Naive thymus-derived CD4-positive, alpha-beta T cell (primary cell): ENCODE results near the gene GNAS-AS1. TPM values are rescaled to one million over a fixed set of nuclear protein-coding genes. Genes with fewer than 3 reads are reported as not detected.
"Not testable (repeated sequence)": the region's sequence is repeated elsewhere in the genome, so short reads cannot be mapped to it uniquely, and the experiment has no call there.

Experiments used
- ATAC-seq: fragments of 150-1000 bp; cut with Tn5 transposase; 2 replicates; pipeline ENCODE4 v1.10.0; 2021; ENCODE audit warnings: mild to moderate bottlenecking, moderate library complexity
- CTCF ChIA-PET: fragments of 350-600 bp; sonication (Branson Sonifier 250); formaldehyde crosslinking; loops from one replicate; lab custom pipeline; 2021; ENCODE audit warnings: antibody characterized with exemption; lab: Charles Lee
- POLR2A ChIA-PET: fragments of 350-600 bp; sonication (Branson Sonifier 250); formaldehyde crosslinking; loops from one replicate; lab custom pipeline; 2021; ENCODE audit warnings: antibody characterized with exemption, inconsistent platforms; lab: Charles Lee
- DNase-seq, 9 donors: peaks; one replicate each; pipeline versions ENCODE4 v3.0.0 to v3.0.0-alpha.2; 2020 to 2022; ENCODE audit warnings: mixed read lengths in 1 of 9
- H3K27ac ChIP-seq: one replicate; pipeline ENCODE4 v1.7.0; 2013; ENCODE audit warnings: mild to moderate bottlenecking, low read depth, low read length, moderate library complexity
- H3K27me3 ChIP-seq, 2 donors: one replicate each; pipeline ENCODE4 v1.7.0; 2013; ENCODE audit warnings: low read length in 2 of 2, mild to moderate bottlenecking in 2 of 2, moderate library complexity in 2 of 2; ENCODE audit not compliant: control insufficient read depth in 2 of 2, insufficient read depth in 2 of 2
- H3K36me3 ChIP-seq, 3 experiments: 1 replicate in 2 of 3; 2 replicates in 1 of 3; pipeline ENCODE4 v1.7.0; 2013; ENCODE audit warnings: low read length in 3 of 3, mild to moderate bottlenecking in 3 of 3, moderate library complexity in 1 of 3; ENCODE audit not compliant: insufficient read depth in 3 of 3, control insufficient read depth in 2 of 3
- H3K4me1 ChIP-seq, 2 donors: one replicate each; pipeline ENCODE4 v1.7.0; 2013; ENCODE audit warnings: low read length in 2 of 2, mild to moderate bottlenecking in 2 of 2, moderate library complexity in 1 of 2; ENCODE audit not compliant: control insufficient read depth in 2 of 2, insufficient read depth in 2 of 2
- H3K4me3 ChIP-seq: 2 replicates; pipeline ENCODE4 v1.7.0; 2013; ENCODE audit warnings: mild to moderate bottlenecking, low read length
- H3K9me3 ChIP-seq, 3 experiments: 1 replicate in 2 of 3; 2 replicates in 1 of 3; pipeline ENCODE4 v1.7.0; 2013; ENCODE audit warnings: low read length in 3 of 3; ENCODE audit not compliant: control insufficient read depth in 2 of 3
- H3K27ac Mint-ChIP-seq, 9 donors: one replicate each; pipeline ENCODE4 v1.8.0; 2020 to 2022; ENCODE audit warnings: mixed read lengths in 9 of 9, mild to moderate bottlenecking in 8 of 9, moderate library complexity in 5 of 9, inconsistent platforms in 2 of 9
- H3K27me3 Mint-ChIP-seq, 5 donors: one replicate each; pipeline ENCODE4 v1.8.0; 2021 to 2022; ENCODE audit warnings: mixed read lengths in 5 of 5, mild to moderate bottlenecking in 1 of 5
- H3K36me3 Mint-ChIP-seq, 5 donors: one replicate each; pipeline ENCODE4 v1.8.0; 2020 to 2022; ENCODE audit warnings: mixed read lengths in 5 of 5, mild to moderate bottlenecking in 3 of 5, inconsistent platforms in 1 of 5
- H3K4me1 Mint-ChIP-seq, 7 donors: one replicate each; pipeline ENCODE4 v1.8.0; 2020 to 2022; ENCODE audit warnings: mixed read lengths in 7 of 7, mild to moderate bottlenecking in 3 of 7, inconsistent platforms in 1 of 7
- H3K4me3 Mint-ChIP-seq, 10 donors: one replicate each; pipeline ENCODE4 v1.8.0; 2020 to 2022; ENCODE audit warnings: mild to moderate bottlenecking in 10 of 10, mixed read lengths in 10 of 10, moderate library complexity in 6 of 10, inconsistent platforms in 2 of 10
- H3K9me3 Mint-ChIP-seq, 11 donors: one replicate each; pipeline ENCODE4 v1.8.0; 2020 to 2022; ENCODE audit warnings: mixed read lengths in 11 of 11, mild to moderate bottlenecking in 4 of 11, inconsistent platforms in 1 of 11, moderate library complexity in 1 of 11
- intact Hi-C, 2 donors: fragments of 100-400 bp; cut with micrococcal nuclease; formaldehyde crosslinking; loops; one replicate each; pipeline ENCODE4 v1.15.1; 2023
- polyA plus RNA-seq, 2 donors: library from polyadenylated mRNA; unstranded; fragments of 300-500 nt; fragmentation: Illumina TruSeq; gene quantifications; one replicate each; pipeline ENCODE4 v1.2.3, GENCODE V29; 2021
- total RNA-seq, 6 experiments: library from RNA in 5 of 6; stranded (reverse) in 5 of 6; gene quantifications; 1 replicate in 5 of 6; 2 replicates in 1 of 6; pipeline ENCODE4 v1.2.3 and lab custom pipeline; 2021 to 2026

GNAS-AS1 gene
- total and polyA plus RNA-seq, 7 experiments from 2014 or later: 0.13 to 2.0 (median 1.5) TPM; not detected in 2

DNA sequence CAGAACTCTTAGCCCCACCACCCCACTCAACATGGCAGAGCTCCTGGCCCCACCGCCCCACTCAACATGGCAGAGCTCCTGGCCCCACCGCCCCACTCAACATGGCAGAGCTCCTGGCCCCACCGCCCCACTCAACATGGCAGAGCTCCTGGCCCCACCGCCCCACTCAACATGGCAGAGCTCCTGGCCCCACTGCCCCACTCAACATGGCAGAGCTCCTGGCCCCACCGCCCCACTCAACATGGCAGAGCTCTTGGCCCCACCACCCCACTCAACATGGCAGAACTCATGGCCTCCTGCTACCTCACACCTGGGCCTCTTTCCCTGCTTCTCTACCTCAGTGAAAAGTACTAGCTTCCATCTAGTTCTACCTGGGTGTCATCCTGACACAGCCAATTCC is 21.9 kb downstream of the GNAS-AS1 start:
- H3K4me3 ChIP-seq, H3K27ac ChIP-seq, H3K4me1 ChIP-seq, intact Hi-C loops, H3K4me1 Mint-ChIP-seq, CTCF ChIA-PET, H3K27ac Mint-ChIP-seq, ATAC-seq, H3K27me3 ChIP-seq, DNase-seq, H3K36me3 Mint-ChIP-seq, H3K36me3 ChIP-seq, H3K9me3 ChIP-seq, H3K4me3 Mint-ChIP-seq, POLR2A ChIA-PET, H3K9me3 Mint-ChIP-seq: not testable (repeated sequence)
- H3K27me3 Mint-ChIP-seq: peaks cover 0 to 25% (median 9%) of the 10 kb centered on the region in 5 donors

DNA sequence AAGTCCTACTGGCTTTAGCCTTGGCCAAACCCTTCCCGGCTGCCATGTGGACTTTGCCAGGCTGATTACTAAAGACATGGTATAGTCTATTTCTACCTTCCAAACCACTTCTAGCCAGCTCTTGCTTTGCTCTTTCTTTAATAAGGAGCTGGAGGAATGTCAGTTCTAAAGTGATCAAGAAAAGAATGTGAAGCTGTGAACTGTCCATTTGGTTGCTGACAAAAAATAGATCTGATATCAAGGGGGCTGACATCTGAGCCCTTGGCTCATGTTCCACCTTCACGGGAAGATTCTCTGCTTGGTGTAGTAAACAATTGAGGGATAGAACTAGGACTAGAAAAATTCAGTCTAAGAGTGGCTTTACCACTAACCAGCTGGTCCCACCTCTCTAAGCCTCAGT is 22.6 kb downstream of the GNAS-AS1 start:
- Mint-ChIP-seq H3K9me3 (peaks cover 0 to 3% (median 0%) of the 10 kb centered on the region in 11 donors), H3K4me1 (peaks cover 0 to 4% (median 0%) of the 10 kb centered on the region in 7 donors), H3K4me3 (no peak overlapping the region), H3K36me3 (peaks cover 0 to 9% (median 0%) of the 10 kb centered on the region in 5 donors), H3K27ac (no peak overlapping the region), H3K27me3 (peaks cover 0 to 21% (median 4%) of the 10 kb centered on the region in 5 donors)
- ChIA-PET CTCF (no interaction called here), POLR2A (no interaction called here)
- H3K27me3 ChIP-seq: no peaks in the 10 kb centered on the region
- ATAC-seq (no peak), DNase-seq (no peak)
- no peaks in the 10 kb centered on the region for H3K4me1 ChIP-seq
- no peaks in the 10 kb centered on the region for H3K36me3 ChIP-seq
- intact Hi-C loops: no loop called here
- H3K4me3 ChIP-seq: no peak overlapping the region
- H3K27ac ChIP-seq: no peak overlapping the region
- no peaks in the 10 kb centered on the region for H3K9me3 ChIP-seq

DNA sequence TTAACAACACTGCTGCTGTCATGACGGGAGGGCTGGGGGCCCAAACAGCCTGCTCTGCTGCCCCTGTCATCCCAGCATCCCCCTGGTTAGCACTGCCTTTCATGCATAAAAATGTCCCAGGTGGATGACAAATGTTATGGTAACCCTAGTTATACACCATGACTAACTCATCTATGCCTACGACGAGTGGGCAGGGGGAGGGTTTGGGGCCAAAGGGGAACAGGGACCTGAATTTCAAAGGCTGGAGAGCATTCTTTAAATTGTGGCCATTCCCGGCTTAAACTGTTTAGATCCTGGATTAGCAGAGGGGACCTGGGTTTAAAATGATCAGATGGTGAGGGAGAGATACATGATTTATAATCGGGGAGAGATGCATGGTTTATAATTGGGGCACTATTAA is 24.4 kb downstream of the GNAS-AS1 start:
- Histone ChIP-seq H3K4me1 (no peaks in the 10 kb centered on the region), H3K9me3 (no peaks in the 10 kb centered on the region), H3K27me3 (no peaks in the 10 kb centered on the region), H3K27ac (no peak overlapping the region), H3K36me3 (no peaks in the 10 kb centered on the region), H3K4me3 (no peak overlapping the region)
- DNase-seq (no peak), ATAC-seq (no peak)
- peaks cover 0 to 11% (median 0%) of the 10 kb centered on the region in 5 donors for H3K36me3 Mint-ChIP-seq
- H3K27me3 Mint-ChIP-seq: peaks cover 0 to 10% (median 0%) of the 10 kb centered on the region in 5 donors
- POLR2A ChIA-PET: no interaction called here
- no peak overlapping the region for H3K4me3 Mint-ChIP-seq
- H3K9me3 Mint-ChIP-seq: peaks cover 0 to 3% (median 0%) of the 10 kb centered on the region in 11 donors
- no peak overlapping the region for H3K27ac Mint-ChIP-seq
- CTCF ChIA-PET: no interaction called here
- H3K4me1 Mint-ChIP-seq: peaks cover 0 to 4% (median 0%) of the 10 kb centered on the region in 7 donors
- intact Hi-C loops: no loop called here

GRCh38 chr20:58825450-58825849 is 25.3 kb downstream of the GNAS-AS1 start:
- no peak overlapping the region for H3K4me3 Mint-ChIP-seq
- H3K4me1 ChIP-seq: no peaks in the 10 kb centered on the region
- DNase-seq (no peak), ATAC-seq (no peak)
- H3K27me3 Mint-ChIP-seq: peaks cover 0 to 6% (median 0%) of the 10 kb centered on the region in 5 donors
- no peaks in the 10 kb centered on the region for H3K9me3 ChIP-seq
- H3K36me3 ChIP-seq: no peaks in the 10 kb centered on the region
- intact Hi-C loops: no loop called here
- H3K27ac ChIP-seq: no peak overlapping the region
- ChIA-PET CTCF (no interaction called here), POLR2A (no interaction called here)
- H3K9me3 Mint-ChIP-seq: peaks cover 0 to 4% (median 0%) of the 10 kb centered on the region in 11 donors
- H3K4me1 Mint-ChIP-seq: no peaks in the 10 kb centered on the region
- H3K36me3 Mint-ChIP-seq: peaks cover 0 to 17% (median 3%) of the 10 kb centered on the region in 5 donors
- H3K27ac Mint-ChIP-seq: no peak overlapping the region
- no peaks in the 10 kb centered on the region for H3K27me3 ChIP-seq
- H3K4me3 ChIP-seq: no peak overlapping the region

DNA sequence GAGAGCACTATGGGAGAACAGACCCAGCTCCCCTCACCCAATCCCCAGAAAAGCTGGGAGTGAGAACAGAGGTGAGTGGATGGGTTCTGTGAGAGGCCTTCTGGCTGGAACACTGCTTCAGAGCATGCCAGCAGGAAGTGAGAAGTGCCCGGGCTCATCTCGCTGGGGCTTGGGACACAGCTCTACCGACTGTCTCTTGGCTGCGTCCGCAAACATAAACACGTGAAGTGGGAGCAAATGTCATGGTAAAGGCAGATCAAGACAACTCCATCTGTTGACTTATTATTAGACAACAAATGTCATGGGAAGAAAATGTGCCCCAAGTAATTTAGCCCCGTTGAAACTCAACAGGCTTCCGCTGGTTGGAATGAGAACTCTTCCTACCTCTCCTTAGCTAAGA is 25.9 kb downstream of the GNAS-AS1 start:
- Mint-ChIP-seq H3K4me3 (no peak overlapping the region), H3K4me1 (no peaks in the 10 kb centered on the region), H3K9me3 (peaks cover 0 to 4% (median 0%) of the 10 kb centered on the region in 11 donors), H3K36me3 (peaks cover 0 to 13% (median 4%) of the 10 kb centered on the region in 5 donors), H3K27ac (no peak overlapping the region), H3K27me3 (peaks cover 0 to 6% (median 0%) of the 10 kb centered on the region in 5 donors)
- POLR2A ChIA-PET: no interaction called here
- no peaks in the 10 kb centered on the region for H3K9me3 ChIP-seq
- no peaks in the 10 kb centered on the region for H3K4me1 ChIP-seq
- ATAC-seq (no peak), DNase-seq (no peak)
- CTCF ChIA-PET: no interaction called here
- no peak overlapping the region for H3K4me3 ChIP-seq
- H3K36me3 ChIP-seq: no peaks in the 10 kb centered on the region
- no peaks in the 10 kb centered on the region for H3K27me3 ChIP-seq
- intact Hi-C loops: no loop called here
- H3K27ac ChIP-seq: no peak overlapping the region

- Mint-ChIP-seq H3K4me1 (peaks cover 0 to 11% (median 0%) of the 10 kb centered on the region in 7 donors), H3K36me3 (peaks cover 0 to 16% (median 4%) of the 10 kb centered on the region in 5 donors), H3K4me3 (no peak overlapping the region), H3K27ac (no peak overlapping the region), H3K27me3 (peaks cover 0 to 5% (median 0%) of the 10 kb centered on the region in 5 donors), H3K9me3 (peaks cover 0 to 4% (median 0%) of the 10 kb centered on the region in 11 donors)
- no peak for DNase-seq
- CTCF ChIA-PET: no interaction called here
- H3K27ac ChIP-seq: no peak overlapping the region
- POLR2A ChIA-PET: no interaction called here
- H3K9me3 ChIP-seq: no peaks in the 10 kb centered on the region
- H3K36me3 ChIP-seq: no peaks in the 10 kb centered on the region
- intact Hi-C loops: no loop called here
- no peaks in the 10 kb centered on the region for H3K4me1 ChIP-seq
- no peaks in the 10 kb centered on the region for H3K27me3 ChIP-seq
- H3K4me3 ChIP-seq: no peak overlapping the region
- no peak for ATAC-seq
Observed at GRCh38 chr20:58822748-58823730, 27.7 kb downstream of the GNAS-AS1 start.
